Measurements from ENCODE around the gene CHSY3.

CHSY3 gene

GRCh38 chr5:130032807-130033206, 128.5 kb downstream of the CHSY3 start:
- peak; percentile 12 to 36 for DNase-seq

- DNase-seq = peak in 1 of 2 donors; percentile 10
These were observed 130.4 kb downstream of the CHSY3 start for GRCh38 chr5:130034566-130035210.

GRCh38 chr5:130035388-130035787, 131.1 kb downstream of the CHSY3 start:
- no peak for DNase-seq

GRCh38 chr5:130037905-130038304, 133.6 kb downstream of the CHSY3 start:
- DNase-seq = no peak

- no peak for DNase-seq
These were observed 139.6 kb downstream of the CHSY3 start for GRCh38 chr5:130043834-130044233.

GRCh38 chr5:130045334-130045733, 141.1 kb downstream of the CHSY3 start:
- no peak for DNase-seq

GRCh38 chr5:130050585-130050984, 146.3 kb downstream of the CHSY3 start:
- no peak for DNase-seq

GRCh38 chr5:130052752-130053151, 148.5 kb downstream of the CHSY3 start:
- no peak for DNase-seq

- DNase-seq = no peak
These were observed 151.3 kb downstream of the CHSY3 start for GRCh38 chr5:130055572-130055971.

GRCh38 chr5:130061746-130062145, 157.5 kb downstream of the CHSY3 start:
- DNase-seq = no peak

- no peak for DNase-seq
These were observed 159.3 kb downstream of the CHSY3 start for GRCh38 chr5:130063603-130064002.

GRCh38 chr5:130064484-130064883, 160.2 kb downstream of the CHSY3 start:
- DNase-seq = no peak

- DNase-seq = no peak
These were observed 161.4 kb downstream of the CHSY3 start for GRCh38 chr5:130065617-130066016.

GRCh38 chr5:130066644-130067043, 162.4 kb downstream of the CHSY3 start:
- DNase-seq = no peak

- no peak for DNase-seq
These were observed 163.1 kb downstream of the CHSY3 start for GRCh38 chr5:130067364-130067763.

- DNase-seq = no peak
These were observed 163.8 kb downstream of the CHSY3 start for GRCh38 chr5:130068101-130068500.

- DNase-seq = no peak
These were observed 164.7 kb downstream of the CHSY3 start for GRCh38 chr5:130068988-130069387.

GRCh38 chr5:130074820-130075219, 170.6 kb downstream of the CHSY3 start:
- DNase-seq = no peak

- DNase-seq = no peak
These were observed 172.7 kb downstream of the CHSY3 start for GRCh38 chr5:130077007-130077406.

GRCh38 chr5:130078661-130079060, 174.4 kb downstream of the CHSY3 start:
- DNase-seq = no peak

GRCh38 chr5:130090569-130091270, 186.5 kb downstream of the CHSY3 start:
- no peak for DNase-seq

- DNase-seq = no peak
These were observed 188.7 kb downstream of the CHSY3 start for GRCh38 chr5:130092991-130093390.

- DNase-seq = no peak
These were observed 192.2 kb downstream of the CHSY3 start for GRCh38 chr5:130096483-130096882.

- no peak for DNase-seq
These were observed 194.7 kb downstream of the CHSY3 start for GRCh38 chr5:130099008-130099407.

GRCh38 chr5:130102375-130102774, 198.1 kb downstream of the CHSY3 start:
- no peak for DNase-seq

Measured in hippocampal formation (tissue), 2 donors.